ENCODE data around the gene BDKRB2. TPM values are rescaled to one million over a fixed set of nuclear protein-coding genes. Genes with fewer than 3 reads are reported as not detected.

The BDKRB2 gene
- total and polyA plus RNA-seq, 2 donors (not counting 1 experiment from before 2014, with no cell fraction given) = not detected

- no peak for TF ChIP-seq EZH2 (IDR thresholded peaks at IDR 0.05; ENCODE audit: borderline replicate concordance, insufficient read depth, low read depth, low read length, poor library complexity, severe bottlenecking)
- TF ChIP-seq, protein P1, sequence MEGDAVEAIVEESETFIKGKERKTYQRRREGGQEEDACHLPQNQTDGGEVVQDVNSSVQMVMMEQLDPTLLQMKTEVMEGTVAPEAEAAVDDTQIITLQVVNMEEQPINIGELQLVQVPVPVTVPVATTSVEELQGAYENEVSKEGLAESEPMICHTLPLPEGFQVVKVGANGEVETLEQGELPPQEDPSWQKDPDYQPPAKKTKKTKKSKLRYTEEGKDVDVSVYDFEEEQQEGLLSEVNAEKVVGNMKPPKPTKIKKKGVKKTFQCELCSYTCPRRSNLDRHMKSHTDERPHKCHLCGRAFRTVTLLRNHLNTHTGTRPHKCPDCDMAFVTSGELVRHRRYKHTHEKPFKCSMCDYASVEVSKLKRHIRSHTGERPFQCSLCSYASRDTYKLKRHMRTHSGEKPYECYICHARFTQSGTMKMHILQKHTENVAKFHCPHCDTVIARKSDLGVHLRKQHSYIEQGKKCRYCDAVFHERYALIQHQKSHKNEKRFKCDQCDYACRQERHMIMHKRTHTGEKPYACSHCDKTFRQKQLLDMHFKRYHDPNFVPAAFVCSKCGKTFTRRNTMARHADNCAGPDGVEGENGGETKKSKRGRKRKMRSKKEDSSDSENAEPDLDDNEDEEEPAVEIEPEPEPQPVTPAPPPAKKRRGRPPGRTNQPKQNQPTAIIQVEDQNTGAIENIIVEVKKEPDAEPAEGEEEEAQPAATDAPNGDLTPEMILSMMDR (IDR thresholded peaks at IDR 0.05) = no peak
- Mint-ChIP-seq H3K9me3 (ENCODE audit: insufficient read depth) (no peaks in the 10 kb centered on the region), H3K27me3 (peaks cover 11% of the 10 kb centered on the region), H3K4me1 (no peaks in the 10 kb centered on the region), H3K27ac (no peak overlapping the region), H3K4me3 (no peak overlapping the region)
- Histone ChIP-seq H3K27me3 (replicated peaks in 1 of 4; ENCODE audit: control extremely low read depth in 1 of 4, control insufficient read depth in 3 of 4, insufficient read depth in 4 of 4, low read length in 3 of 4) (peaks cover 0 to 10% (median 0%) of the 10 kb centered on the region in 4 experiments), H3K27ac (ENCODE audit: low read length in 2 of 2) (no peak overlapping the region), H2AFZ (ENCODE audit: insufficient read depth, low read depth, low read length, poor library complexity, severe bottlenecking) (no peak overlapping the region), H4K20me1 (ENCODE audit: control insufficient read depth, insufficient read depth, low read length, poor library complexity, severe bottlenecking) (no peaks in the 10 kb centered on the region), H3K36me3 (replicated peaks in 1 of 2; ENCODE audit: control extremely low read depth in 1 of 2, control insufficient read depth in 1 of 2, extremely low read depth in 1 of 2, insufficient read depth in 2 of 2, low read length in 1 of 2) (no peaks in the 10 kb centered on the region), H3K4me1 (ENCODE audit: control insufficient read depth in 2 of 2, insufficient read depth in 2 of 2, low read length in 2 of 2) (no peaks in the 10 kb centered on the region), H3K79me2 (ENCODE audit: control insufficient read depth, insufficient read depth, low read length) (no peaks in the 10 kb centered on the region), H3K4me2 (replicated peaks; ENCODE audit: low read depth, low read length, poor library complexity, severe bottlenecking) (no peak overlapping the region), H3K9ac (ENCODE audit: low read length) (no peak overlapping the region), H3K9me3 (ENCODE audit: control extremely low read depth in 1 of 3, control insufficient read depth in 2 of 3, insufficient read depth in 1 of 3, low read length in 2 of 3) (no peaks in the 10 kb centered on the region), H3K4me3 (ENCODE audit: control extremely low read depth in 1 of 5, extremely low read depth in 1 of 5, insufficient read depth in 1 of 5, low read depth in 2 of 5, low read length in 4 of 5) (no peak overlapping the region)
- DNase-seq = no peak
- ChIA-PET POLR2A (no interaction called here), CTCF (no interaction called here)
- no peak for ATAC-seq (ENCODE audit: low read depth)
- 85% methylated on average over 3 of the region's 8 CpGs for WGBS (ENCODE audit: insufficient coverage)
- intact Hi-C loops (cut with micrococcal nuclease) = no loop called here
Observed at GRCh38 chr14:96221841-96222240, 17.2 kb downstream of the BDKRB2 start.

- Histone ChIP-seq H3K4me1 (ENCODE audit: control insufficient read depth in 2 of 2, insufficient read depth in 2 of 2, low read length in 2 of 2) (no peaks in the 10 kb centered on the region), H4K20me1 (ENCODE audit: control insufficient read depth, insufficient read depth, low read length, poor library complexity, severe bottlenecking) (no peaks in the 10 kb centered on the region), H3K79me2 (ENCODE audit: control insufficient read depth, insufficient read depth, low read length) (no peaks in the 10 kb centered on the region), H3K4me3 (ENCODE audit: control extremely low read depth in 1 of 5, extremely low read depth in 1 of 5, insufficient read depth in 1 of 5, low read depth in 2 of 5, low read length in 4 of 5) (no peak overlapping the region), H3K9ac (ENCODE audit: low read length) (no peak overlapping the region), H3K4me2 (replicated peaks; ENCODE audit: low read depth, low read length, poor library complexity, severe bottlenecking) (no peak overlapping the region), H3K9me3 (ENCODE audit: control extremely low read depth in 1 of 3, control insufficient read depth in 2 of 3, insufficient read depth in 1 of 3, low read length in 2 of 3) (peaks cover 0 to 16% (median 0%) of the 10 kb centered on the region in 3 donors), H3K36me3 (replicated peaks in 1 of 2; ENCODE audit: control extremely low read depth in 1 of 2, control insufficient read depth in 1 of 2, extremely low read depth in 1 of 2, insufficient read depth in 2 of 2, low read length in 1 of 2) (no peaks in the 10 kb centered on the region), H3K27ac (ENCODE audit: low read length in 2 of 2) (no peak overlapping the region), H2AFZ (ENCODE audit: insufficient read depth, low read depth, low read length, poor library complexity, severe bottlenecking) (no peak overlapping the region), H3K27me3 (replicated peaks in 1 of 4; ENCODE audit: control extremely low read depth in 1 of 4, control insufficient read depth in 3 of 4, insufficient read depth in 4 of 4, low read length in 3 of 4) (peaks cover 0 to 12% (median 0%) of the 10 kb centered on the region in 4 experiments)
- ChIA-PET POLR2A (no interaction called here), CTCF (no interaction called here)
- Mint-ChIP-seq H3K9me3 (ENCODE audit: insufficient read depth) (peaks cover 8% of the 10 kb centered on the region), H3K4me3 (no peak overlapping the region), H3K4me1 (no peaks in the 10 kb centered on the region), H3K27ac (no peak overlapping the region), H3K27me3 (peaks cover 9% of the 10 kb centered on the region)
- intact Hi-C loops (cut with micrococcal nuclease) = no loop called here
- WGBS (ENCODE audit: insufficient coverage) = 82% methylated on average over 8 of the region's 8 CpGs
- ATAC-seq (ENCODE audit: low read depth) (no peak), DNase-seq (no peak)
- TF ChIP-seq EZH2 (IDR thresholded peaks at IDR 0.05; ENCODE audit: borderline replicate concordance, insufficient read depth, low read depth, low read length, poor library complexity, severe bottlenecking) = no peak
Observed at GRCh38 chr14:96224480-96225096, 19.9 kb downstream of the BDKRB2 start.

Measured in B cell (primary cell).